KMS-11 (cell line): ENCODE measurements around the gene CALML5.

ENCODE experiments used
- H2AFZ ChIP-seq: fragments of 200-600 bp; sonication (generic); 2 replicates; pipeline ENCODE4 v1.6.1; 2016; ENCODE audit warnings: antibody characterized with exemption, mixed run types, low read depth
- H3K27ac ChIP-seq: fragments of 200-600 bp; sonication (generic); 2 replicates; pipeline ENCODE4 v1.6.1; 2016; ENCODE audit warnings: mild to moderate bottlenecking, mixed run types
- H3K27me3 ChIP-seq: fragments of 200-600 bp; sonication (generic); 2 replicates; pipeline ENCODE4 v1.6.1; 2017; ENCODE audit warnings: mild to moderate bottlenecking, low read depth, mixed run types, moderate library complexity; ENCODE audit not compliant: insufficient read depth
- H3K36me3 ChIP-seq: fragments of 200-600 bp; sonication (generic); 2 replicates; pipeline ENCODE4 v1.6.1; 2017; ENCODE audit warnings: mild to moderate bottlenecking, mixed run types; ENCODE audit not compliant: insufficient read depth
- H3K4me1 ChIP-seq: fragments of 200-600 bp; sonication (generic); 2 replicates; pipeline ENCODE4 v1.6.1; 2016; ENCODE audit warnings: mild to moderate bottlenecking, low read depth, mixed run types; ENCODE audit not compliant: poor library complexity, severe bottlenecking
- H3K4me2 ChIP-seq: fragments of 200-600 bp; sonication (generic); 2 replicates; pipeline ENCODE4 v1.7.0; 2016; ENCODE audit warnings: mild to moderate bottlenecking, mixed run types
- H3K4me3 ChIP-seq: fragments of 200-600 bp; sonication (generic); IDR thresholded peaks from 2 replicates; pipeline ENCODE4 v1.6.1; 2017; ENCODE audit warnings: low read depth, low read length, mixed read lengths; ENCODE audit not compliant: insufficient read depth
- H3K79me2 ChIP-seq: fragments of 200-600 bp; sonication (generic); 2 replicates; pipeline ENCODE4 v1.6.1; 2016; ENCODE audit warnings: low read depth, mixed run types; ENCODE audit not compliant: insufficient read depth
- H3K9ac ChIP-seq: fragments of 200-600 bp; sonication (generic); 2 replicates; pipeline ENCODE4 v1.6.1; 2016; ENCODE audit warnings: mild to moderate bottlenecking, mixed run types
- H4K20me1 ChIP-seq: fragments of 200-600 bp; sonication (generic); 2 replicates; pipeline ENCODE4 v1.6.1; 2016; ENCODE audit warnings: mild to moderate bottlenecking, mixed run types; ENCODE audit not compliant: insufficient read depth
- CTCF ChIP-seq: fragments of 200-600 bp; sonication (generic); conservative IDR thresholded peaks from 2 replicates; pipeline ENCODE4 v1.6.1; 2017; ENCODE audit warnings: low read depth, mild to moderate bottlenecking, antibody characterized with exemption, low read length, moderate library complexity, mixed read lengths

CALML5 gene

GRCh38 chr10:5511231-5511884 is 12.0 kb upstream of the CALML5 start:
- Histone ChIP-seq H3K4me1 (no peaks in the 10 kb centered on the region), H3K9ac (no peak overlapping the region), H3K4me3 (no peak overlapping the region), H3K27ac (no peak overlapping the region), H3K79me2 (no peaks in the 10 kb centered on the region), H3K4me2 (no peak overlapping the region), H4K20me1 (no peaks in the 10 kb centered on the region), H2AFZ (no peak overlapping the region), H3K36me3 (no peaks in the 10 kb centered on the region), H3K27me3 (no peaks in the 10 kb centered on the region; the same call in 1 of the 2 replicates)
- no peak for TF ChIP-seq CTCF

GRCh38 chr10:5510281-5511072 is 11.1 kb upstream of the CALML5 start:
- no peak for TF ChIP-seq CTCF
- H4K20me1 ChIP-seq, result no peaks in the 10 kb centered on the region
- H3K4me3 ChIP-seq, result no peak overlapping the region
- no peaks in the 10 kb centered on the region for H3K79me2 ChIP-seq
- no peaks in the 10 kb centered on the region; the same call in 1 of the 2 replicates for H3K27me3 ChIP-seq
- H3K36me3 ChIP-seq, result no peaks in the 10 kb centered on the region
- H3K4me1 ChIP-seq, result no peaks in the 10 kb centered on the region
- H3K9ac ChIP-seq, result no peak overlapping the region
- no peak overlapping the region for H3K4me2 ChIP-seq
- H3K27ac ChIP-seq, result no peak overlapping the region
- no peak overlapping the region for H2AFZ ChIP-seq

- Histone ChIP-seq H3K79me2 (no peaks in the 10 kb centered on the region), H3K36me3 (no peaks in the 10 kb centered on the region), H3K9ac (no peak overlapping the region), H3K27me3 (no peaks in the 10 kb centered on the region; the same call in 1 of the 2 replicates), H3K4me3 (no peak overlapping the region), H2AFZ (no peak overlapping the region), H3K27ac (no peak overlapping the region), H3K4me1 (no peaks in the 10 kb centered on the region), H3K4me2 (no peak overlapping the region), H4K20me1 (no peaks in the 10 kb centered on the region)
- TF ChIP-seq CTCF, result no peak
These were observed 10.3 kb upstream of the CALML5 start for GRCh38 chr10:5509691-5510090.

- Histone ChIP-seq H3K27ac (no peak overlapping the region), H3K4me3 (no peak overlapping the region), H3K36me3 (no peaks in the 10 kb centered on the region), H3K27me3 (no peaks in the 10 kb centered on the region; the same call in 1 of the 2 replicates), H4K20me1 (no peaks in the 10 kb centered on the region), H3K79me2 (no peaks in the 10 kb centered on the region), H3K4me1 (no peaks in the 10 kb centered on the region), H3K4me2 (no peak overlapping the region), H2AFZ (no peak overlapping the region), H3K9ac (no peak overlapping the region)
- TF ChIP-seq CTCF, result no peak
These were observed 9.9 kb upstream of the CALML5 start for GRCh38 chr10:5509236-5509635.
